Fibroblast of skin of right quadriceps (primary cell): ENCODE data around the gene MAD1L1.
"Not testable (repeated sequence)": the region's sequence is repeated elsewhere in the genome, so short reads cannot be mapped to it uniquely, and the experiment has no call there.

Source experiments
- DNase-seq: peaks from one replicate; pipeline ENCODE4 v3.0.0-alpha.2; 2013

MAD1L1 gene

DNA sequence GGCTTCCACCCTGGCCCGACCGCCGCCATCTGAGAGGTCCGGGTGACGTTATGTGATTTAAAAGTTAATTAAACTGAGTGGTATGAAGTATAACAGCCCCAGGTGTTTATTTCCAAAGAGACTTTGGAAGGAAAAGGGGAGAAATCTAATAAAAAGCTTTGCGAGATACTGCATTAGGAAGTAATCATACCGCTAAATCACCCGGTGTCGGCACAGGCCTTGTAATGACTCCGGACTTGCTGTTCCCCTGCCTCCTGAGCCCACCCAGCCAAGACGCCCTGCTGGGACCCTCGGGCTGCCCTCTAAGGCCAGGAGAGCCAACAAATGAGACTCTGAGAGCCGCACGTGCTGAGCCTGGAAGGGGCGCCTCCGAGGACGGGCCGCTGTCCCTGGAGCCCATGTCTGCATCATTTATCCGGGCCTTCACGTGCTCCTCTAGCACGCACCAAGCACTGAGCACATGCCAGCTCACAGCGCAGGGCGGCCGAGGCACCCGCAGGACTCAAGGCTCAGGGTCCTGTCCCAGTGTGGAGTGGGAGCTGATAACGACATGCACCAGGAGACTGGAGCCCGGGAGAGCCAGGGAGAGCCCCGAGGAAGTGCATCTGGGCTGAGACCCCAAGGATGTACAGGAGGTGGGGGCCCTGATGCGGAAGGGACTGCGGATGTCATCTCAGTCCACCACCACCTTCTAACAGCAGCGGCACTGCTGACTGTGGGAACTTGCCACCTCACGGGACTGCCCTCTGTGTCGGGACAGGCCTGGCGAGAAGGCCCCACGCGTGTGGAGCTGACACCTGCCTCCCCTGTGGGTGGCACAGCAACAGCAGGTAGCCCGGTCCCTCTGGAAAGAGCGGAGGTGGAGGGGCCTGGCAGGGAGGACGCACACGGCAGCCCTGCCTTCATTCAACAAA, 380.0 kb downstream of the MAD1L1 start:
- DNase-seq: no peak

DNA sequence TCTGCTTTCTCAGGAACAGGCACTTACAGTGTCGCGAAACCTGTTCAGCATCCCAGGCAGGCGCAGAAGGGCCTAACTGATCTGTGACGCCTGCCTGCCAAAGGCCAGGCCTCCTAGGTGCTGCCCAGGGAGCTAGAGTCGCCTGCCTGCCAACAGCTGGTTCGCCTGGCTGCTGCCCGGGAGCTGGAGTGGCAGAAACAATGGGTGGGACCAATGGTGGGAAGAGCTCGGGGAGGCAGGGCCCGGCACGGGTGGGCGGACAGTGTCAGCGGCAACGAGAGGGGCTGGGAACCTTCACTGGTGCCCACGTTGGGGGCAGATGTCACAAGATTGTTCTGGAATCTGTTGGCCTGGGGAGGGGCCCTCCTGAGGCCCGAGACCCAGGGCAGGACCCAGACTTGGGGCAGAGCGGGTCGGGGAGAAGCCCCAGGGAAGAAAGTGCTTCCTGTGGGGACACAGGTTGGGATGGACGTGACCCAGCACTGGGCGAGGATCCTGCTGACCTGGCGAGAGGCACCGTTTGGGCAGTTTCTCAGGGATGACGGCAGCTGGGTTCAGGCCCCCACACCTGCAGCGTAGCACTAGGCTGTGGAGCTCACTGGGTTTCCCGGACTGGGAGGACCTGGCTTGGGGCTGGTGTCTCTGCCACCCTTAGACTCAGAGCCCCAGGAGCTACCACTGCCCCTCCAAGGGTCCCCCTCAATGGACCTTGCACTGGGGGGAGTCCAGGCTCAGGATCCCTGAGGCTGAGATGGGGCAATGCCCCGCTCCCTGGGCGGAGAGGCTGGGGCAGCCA, 380.8 kb downstream of the MAD1L1 start:
- DNase-seq: no peak

DNA sequence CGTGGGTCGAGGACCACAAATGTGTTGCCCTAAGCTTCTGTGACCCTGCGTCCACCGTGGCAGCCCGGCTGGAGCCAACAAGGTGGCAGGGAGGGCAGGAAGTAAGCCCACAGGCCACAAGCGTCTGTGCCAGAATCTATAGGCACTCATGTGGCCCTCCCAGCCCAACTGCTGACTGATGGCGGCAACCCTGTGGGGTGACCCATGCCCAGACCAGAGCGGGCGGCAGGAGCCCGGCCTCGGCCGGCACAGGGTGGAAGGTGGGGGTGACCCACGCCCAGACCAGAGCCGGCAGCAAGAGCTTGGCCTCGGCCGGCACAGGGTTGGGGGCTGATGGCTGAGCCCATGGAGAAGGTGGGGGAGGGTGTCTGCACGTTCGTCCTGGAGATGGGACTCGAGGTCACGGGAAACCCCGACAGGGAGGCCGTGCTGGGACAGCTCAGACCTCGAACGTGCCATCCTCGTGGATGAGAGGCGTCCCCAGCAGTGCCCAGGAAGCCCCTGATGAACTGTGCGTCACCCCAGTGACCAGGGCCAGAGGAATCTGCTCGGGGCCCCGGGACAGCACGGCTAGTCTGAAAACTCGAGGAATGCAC, 381.7 kb downstream of the MAD1L1 start:
- DNase-seq: no peak

DNA sequence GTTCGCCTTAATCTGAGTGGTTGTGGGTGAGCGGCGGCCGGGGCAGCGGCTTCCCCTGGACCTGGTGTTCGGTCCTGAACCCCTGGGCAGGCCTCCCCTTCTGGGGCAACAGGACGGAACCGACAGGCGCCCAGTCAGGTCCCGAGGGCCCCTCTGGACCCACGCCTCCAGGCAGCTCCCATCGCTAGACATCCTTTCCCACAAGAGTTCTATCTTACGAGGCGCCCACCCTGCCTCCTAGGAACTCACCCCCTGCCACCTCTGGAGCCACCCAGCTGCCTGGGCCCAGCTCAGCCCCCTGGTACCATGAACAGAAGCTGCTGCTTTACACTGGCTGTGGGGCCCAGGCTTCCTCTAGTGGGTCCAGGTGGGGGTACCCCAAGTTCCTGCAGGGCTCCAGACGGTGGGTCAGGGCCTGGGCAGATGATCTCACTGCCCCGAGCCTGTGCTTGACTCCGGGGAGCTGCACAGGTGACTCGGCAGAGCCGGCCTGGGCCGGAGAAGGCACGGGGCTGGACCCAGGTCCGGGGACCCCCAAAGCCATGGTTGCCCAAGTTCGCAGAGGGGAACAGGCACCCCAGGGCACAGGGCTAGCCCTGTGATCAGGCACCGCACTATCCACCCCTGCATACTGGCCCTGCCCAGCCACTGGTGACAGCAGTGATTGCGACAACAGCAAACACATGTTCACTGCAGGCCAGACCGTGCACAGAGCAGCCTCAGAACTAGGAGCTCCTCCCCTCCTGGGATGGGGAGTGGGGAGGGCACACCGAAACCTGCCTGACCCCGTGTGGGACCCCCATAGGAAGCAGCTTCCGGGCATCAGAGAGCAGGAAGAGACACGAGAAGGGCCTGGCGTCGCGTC, 382.4 kb downstream of the MAD1L1 start:
- DNase-seq: no peak

DNA sequence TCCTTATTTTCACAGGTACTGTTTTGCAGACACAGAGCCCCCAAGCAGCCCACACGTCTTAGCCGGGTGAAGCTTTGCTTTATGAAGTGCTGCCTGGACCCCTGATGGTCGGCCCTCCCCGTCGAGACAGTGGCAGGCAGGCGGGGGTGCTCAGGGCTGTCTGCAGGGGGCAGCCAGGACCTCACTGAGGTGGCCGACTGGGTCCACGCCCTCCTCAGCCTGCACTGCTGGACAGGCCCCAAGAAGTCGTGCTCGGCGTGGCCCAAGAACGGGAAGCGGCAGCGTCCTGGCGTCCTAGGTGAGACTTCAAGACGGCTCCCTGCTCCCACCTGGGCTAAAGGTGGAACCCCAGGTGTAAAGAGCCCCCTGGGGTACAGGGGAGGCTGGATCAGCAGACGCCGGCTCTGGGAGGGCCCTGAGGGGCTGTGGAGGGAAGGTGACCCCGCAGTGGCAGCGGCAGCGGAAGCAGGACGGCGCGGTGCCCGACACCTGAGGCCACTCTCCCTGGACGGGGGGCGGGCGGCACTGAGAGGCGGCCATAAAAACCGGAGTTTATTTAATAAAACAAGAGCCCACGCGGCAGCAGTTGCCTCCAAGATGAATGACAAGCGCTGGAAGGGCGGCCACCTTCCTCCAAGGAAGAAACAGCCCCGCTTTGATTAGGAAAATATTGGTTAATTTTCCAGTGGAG, 383.2 kb downstream of the MAD1L1 start:
- DNase-seq: no peak

DNA sequence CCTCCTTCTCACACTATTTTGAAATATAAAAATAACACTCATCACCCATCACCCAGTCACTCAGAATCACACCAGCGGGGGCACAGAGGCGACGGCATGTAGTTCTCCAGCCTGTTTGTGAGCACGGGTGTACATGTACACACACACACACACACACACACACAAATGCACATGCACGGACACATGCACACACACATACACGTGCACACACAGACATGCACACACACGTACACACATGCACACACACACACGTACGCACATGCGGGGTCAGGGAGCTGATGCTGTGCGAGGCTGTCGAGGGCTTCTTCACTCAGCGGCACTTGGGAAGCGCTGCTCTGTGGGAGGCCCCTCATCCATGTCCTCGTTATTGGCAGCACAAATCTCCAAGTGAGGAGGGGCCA, 383.8 kb downstream of the MAD1L1 start:
- DNase-seq: no peak

DNA sequence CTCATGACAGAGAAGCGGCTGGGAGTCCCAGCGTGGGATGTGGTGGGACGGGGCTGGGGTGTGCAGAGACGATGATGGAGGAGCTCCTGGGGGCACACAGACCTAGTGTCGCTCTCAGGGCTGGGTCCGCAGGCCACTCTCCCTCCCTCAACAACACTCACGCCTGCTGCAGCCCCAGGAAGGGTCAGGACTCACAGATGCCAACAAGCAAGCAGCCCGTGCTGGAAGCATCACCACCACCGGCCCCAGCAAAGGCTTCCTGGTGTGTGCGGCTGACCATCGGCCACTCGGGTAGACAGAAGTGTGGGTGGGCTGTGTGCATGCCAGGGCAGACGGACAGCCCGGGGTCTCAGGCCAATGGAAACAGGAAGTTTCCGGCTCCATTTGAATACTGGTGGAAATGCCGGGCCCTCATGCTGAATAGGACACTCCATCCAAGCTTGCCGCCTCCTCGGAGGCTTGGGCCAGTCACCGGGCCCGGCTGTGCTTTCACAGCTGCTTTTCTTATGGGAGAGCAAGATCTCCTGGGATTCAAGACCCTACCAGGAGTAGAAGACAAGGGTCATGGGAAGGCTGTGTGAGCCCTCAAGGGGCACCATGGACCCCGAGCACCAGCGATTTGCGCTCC, 384.6 kb downstream of the MAD1L1 start:
- no peak for DNase-seq

DNA sequence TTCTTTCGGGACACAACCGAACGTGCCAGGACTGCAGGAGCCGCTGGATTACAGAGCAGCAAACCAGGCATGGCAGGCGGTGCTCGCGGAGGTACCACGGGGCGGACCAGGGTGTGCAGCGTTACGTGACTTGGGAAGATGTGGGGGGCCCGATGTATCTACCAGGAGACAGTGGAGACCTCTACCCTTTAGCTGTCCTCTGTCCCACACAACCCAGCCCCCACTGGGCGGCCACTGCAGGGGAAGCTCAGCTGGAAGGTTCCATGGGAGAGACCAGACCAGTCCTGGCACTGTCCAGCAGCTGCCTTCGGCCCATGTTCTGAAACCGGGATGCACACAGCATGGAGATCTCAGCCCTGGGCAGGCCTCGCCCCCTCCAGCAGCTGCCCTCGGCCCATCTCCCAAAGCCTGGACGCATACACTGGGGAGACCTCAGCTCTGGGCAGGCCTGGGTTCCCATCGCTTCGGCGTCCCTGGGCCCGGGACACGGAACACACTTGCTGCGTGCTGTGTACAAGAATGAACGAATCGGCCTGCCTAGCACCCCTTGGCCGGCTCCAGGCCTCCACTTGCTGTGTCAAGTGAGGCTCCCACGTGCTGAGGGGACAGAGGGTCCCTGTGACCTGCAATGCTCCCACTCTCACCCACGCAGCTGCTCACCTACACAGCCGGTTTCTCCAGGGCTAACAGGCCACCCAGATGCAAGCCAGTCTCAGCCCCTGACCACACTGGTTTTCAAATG, 385.3 kb downstream of the MAD1L1 start:
- no peak for DNase-seq

DNA sequence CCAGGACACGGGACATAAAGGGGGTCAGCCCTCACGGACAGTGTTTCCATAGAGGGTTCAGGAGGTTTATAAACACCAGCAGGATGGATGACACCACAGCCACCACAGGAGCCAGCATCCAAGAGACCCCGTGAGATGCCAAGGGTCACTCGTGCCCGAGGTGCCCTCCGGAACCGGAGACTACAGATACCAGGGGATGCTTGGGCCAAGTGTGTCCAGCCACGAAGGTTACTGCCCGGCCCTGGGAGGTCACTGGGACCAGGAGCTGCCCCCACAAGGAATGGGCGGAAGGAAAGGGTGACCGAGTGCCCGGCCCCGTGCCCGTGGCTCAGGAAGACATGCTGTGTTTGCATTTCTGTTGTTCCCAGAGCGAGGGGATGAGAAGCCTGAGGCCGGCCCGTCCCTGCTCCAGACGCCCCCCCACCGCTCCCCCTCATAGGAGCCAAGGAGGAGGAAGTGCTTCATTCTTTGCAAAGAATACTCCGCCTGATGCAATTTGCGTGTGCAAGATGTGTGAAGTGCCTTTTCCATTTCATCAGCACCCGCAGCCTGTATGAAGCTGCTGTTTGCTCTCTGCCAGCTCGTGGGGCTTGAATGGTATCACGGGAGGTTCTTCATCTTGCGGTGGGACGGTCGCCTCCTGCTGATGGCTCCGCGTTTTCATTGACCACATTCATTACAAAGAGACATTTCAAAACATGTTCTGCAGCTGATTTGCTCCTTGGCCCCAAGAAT, 386.2 kb downstream of the MAD1L1 start:
- peak; percentile 63 for DNase-seq

DNA sequence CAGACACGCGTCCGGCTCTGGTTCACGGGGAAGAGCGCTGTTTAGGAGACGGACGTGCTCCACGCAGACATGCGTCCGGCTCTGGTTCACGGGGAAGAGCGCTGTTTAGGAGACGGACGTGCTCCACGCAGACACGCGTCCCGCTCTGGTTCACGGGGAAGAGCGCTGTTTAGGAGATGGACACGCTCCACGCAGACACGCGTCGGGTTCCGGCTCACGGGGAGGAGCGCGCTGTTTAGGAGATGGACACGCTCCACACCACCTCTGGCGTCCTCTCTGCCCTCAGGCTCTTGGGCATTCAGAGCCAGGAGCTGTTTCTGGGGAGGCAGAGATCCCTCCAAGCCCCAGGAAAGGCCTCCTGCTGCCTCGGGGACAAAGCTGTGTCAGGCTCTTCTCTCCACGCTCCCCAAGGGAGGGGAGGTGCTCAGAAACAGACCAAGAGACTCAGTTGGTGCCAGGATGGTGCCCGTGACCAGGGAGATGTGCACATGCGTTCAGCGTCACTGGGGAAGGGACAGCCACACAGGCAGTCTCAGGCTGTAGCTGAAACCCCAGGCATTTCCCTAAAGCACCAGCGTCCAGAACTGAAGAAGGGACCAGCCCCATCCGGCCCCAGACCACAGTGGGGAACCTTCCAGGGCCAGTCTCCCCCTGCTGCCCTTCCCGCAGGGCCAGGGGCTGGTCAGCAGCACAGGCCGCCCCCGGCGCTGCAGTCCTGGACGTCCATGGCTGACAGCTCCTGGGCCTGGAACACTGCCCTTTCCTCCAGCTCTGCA, 387.0 kb downstream of the MAD1L1 start:
- DNase-seq: no peak

DNA sequence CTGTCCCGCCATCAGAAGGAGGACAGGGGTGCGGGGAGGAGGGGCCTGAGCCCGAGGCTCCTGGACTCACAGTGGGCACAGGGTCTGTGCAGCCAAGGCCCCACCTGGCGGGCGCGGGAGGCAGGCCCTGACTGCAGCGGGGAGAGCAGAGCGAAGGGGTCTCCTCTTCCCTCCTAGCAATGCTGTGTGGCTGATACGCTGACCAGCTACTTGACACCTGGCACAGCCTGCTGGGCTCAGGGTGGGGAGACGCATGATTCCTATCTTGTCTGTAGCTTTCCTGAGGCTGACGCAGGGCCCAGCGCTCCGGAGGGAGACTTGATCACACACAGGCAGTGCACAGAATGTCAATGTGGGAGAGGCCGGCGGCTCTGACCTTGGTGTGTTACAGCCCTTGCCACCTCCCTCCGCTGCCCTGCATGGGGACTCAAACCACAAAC, 387.8 kb downstream of the MAD1L1 start:
- no peak for DNase-seq

DNA sequence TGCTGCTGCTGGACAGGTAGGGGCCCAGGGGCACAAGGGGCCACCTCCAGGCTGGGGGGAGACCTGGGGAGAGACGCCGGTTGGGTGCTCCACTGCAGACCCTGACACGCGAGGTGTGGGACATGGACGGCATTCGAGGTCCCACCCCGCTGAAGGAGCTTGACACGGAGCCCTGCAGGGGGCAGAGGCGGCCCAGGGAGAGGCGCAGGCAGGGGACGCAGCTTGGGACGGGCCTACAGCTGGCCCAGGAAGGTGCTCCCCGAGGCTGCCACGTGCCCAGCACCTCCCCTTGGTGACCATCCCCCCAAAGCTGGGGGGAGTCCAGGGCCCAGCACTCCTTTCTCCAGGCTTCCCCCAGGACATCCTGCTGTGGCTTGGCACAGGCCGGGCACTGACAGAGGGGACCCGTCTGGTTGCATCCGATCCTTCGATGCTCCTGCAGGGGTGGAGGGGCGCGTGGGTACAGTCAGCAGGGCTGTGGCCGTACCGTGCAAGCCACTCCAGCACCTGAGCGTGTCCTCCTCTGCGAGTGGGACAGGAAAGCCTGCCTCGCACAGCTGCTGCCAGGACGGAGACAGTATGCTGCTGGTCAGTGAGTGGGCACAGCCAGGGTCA, 388.3 kb downstream of the MAD1L1 start:
- DNase-seq: no peak

DNA sequence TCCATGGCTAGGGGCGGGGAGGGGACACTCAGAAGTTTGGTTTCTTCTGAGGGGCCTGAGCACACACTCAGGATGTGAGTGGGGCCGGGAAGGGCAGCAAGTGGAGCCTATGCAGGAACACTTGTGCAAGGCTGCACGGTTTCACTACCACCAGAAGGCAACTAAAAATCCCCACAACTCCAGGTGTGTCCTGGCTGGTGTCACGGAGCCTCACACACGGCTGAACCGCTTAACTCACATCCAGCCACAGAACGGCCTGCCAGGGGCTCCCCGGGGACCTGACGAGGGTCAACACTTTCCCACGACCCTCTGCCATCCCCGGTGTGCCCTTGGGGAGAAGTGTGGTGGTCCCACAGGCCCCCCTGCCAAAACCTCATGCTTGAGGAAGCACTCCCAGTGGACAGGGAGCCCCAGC, 388.8 kb downstream of the MAD1L1 start:
- DNase-seq: no peak

DNA sequence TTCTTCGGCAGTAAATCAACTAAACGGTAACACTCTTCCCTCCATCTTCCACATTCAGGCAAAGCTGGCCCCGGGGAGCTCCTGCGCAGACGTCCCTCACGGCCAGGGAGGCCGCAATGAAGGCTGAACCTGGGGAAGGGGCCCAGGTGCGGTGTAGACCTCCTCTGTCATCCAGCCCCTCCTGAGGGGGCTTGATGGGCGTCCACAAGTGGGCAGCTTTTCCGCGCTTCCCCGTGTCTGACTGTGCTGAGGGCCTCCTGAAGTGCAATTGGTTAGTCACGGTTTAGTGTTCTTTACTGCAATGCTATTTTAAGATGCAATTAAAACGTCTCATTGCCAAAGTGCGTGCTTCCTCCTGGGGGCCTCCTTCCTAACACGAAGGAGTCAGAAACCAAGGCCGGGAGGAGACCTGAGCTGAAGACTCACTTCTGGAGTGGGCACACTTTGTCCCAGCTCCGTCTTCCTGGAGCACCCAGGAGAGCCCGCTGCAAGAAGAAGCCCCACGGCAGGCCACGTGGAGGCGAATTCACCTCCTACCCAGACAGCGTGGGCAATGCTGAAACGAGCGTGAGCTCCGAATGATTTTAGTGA, 389.4 kb downstream of the MAD1L1 start:
- peak; percentile 89 for DNase-seq

DNA sequence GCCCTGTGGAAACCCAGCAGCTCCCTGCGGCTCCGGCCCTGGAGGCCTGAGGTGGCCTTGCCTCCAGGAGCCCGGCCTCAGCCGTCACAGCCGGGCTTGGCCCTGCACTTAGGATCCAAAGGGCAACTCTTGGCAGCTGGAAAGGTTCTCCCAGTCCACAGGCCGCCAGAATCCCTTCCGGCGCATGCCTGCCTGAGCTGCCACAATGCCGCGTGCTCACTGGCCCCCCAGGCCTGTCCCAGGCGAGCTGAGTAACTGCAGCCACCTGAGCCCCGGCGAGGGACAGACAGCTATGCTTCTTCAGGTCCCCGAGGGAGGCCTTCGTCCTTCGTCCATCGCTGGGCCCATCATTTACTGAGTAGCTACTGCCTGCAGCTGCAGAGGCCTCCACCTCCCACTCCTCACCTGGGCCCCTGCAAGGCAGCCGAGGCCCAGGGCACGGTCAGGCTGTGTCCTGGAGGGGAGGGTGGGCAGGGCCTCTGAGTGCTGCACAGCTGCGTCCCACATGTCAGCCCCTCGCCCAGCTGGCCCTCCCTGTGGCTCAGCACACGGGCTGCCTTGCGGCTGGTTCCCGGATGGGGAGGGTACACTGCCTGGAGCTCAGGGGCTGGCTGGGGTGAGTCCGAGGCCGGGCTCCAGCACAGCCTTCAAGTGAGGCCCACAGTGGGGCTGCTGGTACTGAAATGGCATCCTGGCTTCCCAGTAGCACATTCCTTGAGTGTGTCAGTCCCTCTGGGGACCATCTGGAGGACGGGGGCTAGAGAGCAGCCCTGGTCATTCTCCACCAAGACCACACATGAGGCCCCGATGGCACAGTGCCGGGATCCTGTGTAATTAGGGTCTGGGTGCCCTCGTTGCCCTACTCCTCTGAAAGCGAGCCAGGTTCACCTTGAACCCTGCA, 390.2 kb downstream of the MAD1L1 start:
- peak; percentile 68 for DNase-seq

DNA sequence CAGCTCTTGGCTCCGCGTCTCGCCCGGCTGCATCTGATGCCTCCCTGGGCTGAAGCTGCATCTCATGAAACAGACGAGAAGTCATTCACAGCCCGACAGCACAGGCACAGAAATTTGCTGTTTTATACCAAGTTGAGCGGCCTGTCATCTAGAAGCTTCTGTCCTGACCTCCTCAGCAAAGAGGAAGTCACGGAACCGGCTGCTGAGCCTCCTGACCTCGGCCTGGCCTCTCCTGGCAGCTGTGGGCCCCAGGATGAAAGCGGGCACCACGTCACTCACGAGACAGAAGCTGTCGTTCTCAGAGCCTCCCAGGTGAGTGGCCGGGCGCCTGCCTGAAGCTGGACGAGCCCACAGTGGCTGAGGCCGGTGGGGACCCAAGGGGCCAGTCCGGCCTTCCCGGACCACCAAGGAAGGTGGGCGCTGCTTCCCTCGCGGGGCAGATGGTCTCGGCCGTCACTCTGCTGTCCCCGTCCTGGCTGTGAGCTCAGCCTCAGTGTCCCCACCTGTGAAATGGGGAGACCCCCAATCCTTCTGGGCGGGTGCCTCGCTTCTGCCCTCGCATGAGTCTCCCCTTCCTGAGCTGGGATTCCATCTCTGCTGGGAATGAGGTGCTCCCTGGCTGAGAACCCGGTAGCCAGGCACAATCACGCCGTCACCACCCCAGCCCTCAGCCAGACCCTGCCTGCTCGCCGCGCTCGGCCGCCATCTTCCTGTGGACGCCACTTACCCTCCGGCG, 391.3 kb downstream of the MAD1L1 start:
- not testable (repeated sequence) for DNase-seq
